ENCODE results near the gene ACSS3. TPM values are rescaled to one million over a fixed set of nuclear protein-coding genes. Genes with fewer than 3 reads are reported as not detected.
"Not testable (repeated sequence)": the region's sequence is repeated elsewhere in the genome, so short reads cannot be mapped to it uniquely, and the experiment has no call there.

Gene ACSS3
- total RNA-seq, 1 donor from 2014 or later, result 3.6 TPM

GRCh38 chr12:81094718-81095360 lies 17.0 kb downstream of the ACSS3 start:
- no peak overlapping the region for H3K27ac Mint-ChIP-seq (ENCODE audit: unreplicated experiment)
- TF ChIP-seq CTCF (IDR thresholded peaks at IDR 0.05; ENCODE audit: partially characterized antibody, unreplicated experiment), result no peak
- no peak for DNase-seq
- H3K27me3 Mint-ChIP-seq (ENCODE audit: unreplicated experiment), result no peaks in the 10 kb centered on the region
- H3K36me3 Mint-ChIP-seq (ENCODE audit: unreplicated experiment), result no peaks in the 10 kb centered on the region
- peaks cover 1% of the 10 kb centered on the region for H3K4me1 Mint-ChIP-seq (ENCODE audit: low read depth, unreplicated experiment)
- H3K4me3 Mint-ChIP-seq (ENCODE audit: unreplicated experiment), result no peak overlapping the region
- H3K9me3 Mint-ChIP-seq (ENCODE audit: unreplicated experiment), result no peaks in the 10 kb centered on the region

GRCh38 chr12:81095501-81096232 lies 17.8 kb downstream of the ACSS3 start:
- Mint-ChIP-seq H3K36me3 (ENCODE audit: unreplicated experiment) (no peaks in the 10 kb centered on the region), H3K4me3 (ENCODE audit: unreplicated experiment) (no peak overlapping the region), H3K27me3 (ENCODE audit: unreplicated experiment) (no peaks in the 10 kb centered on the region), H3K27ac (ENCODE audit: unreplicated experiment) (no peak overlapping the region), H3K4me1 (ENCODE audit: low read depth, unreplicated experiment) (peaks cover 1% of the 10 kb centered on the region), H3K9me3 (ENCODE audit: unreplicated experiment) (no peaks in the 10 kb centered on the region)
- DNase-seq, result no peak
- TF ChIP-seq CTCF (IDR thresholded peaks at IDR 0.05; ENCODE audit: partially characterized antibody, unreplicated experiment), result no peak

- Mint-ChIP-seq H3K27ac (ENCODE audit: unreplicated experiment) (no peak overlapping the region), H3K9me3 (ENCODE audit: unreplicated experiment) (peaks cover 3% of the 10 kb centered on the region), H3K27me3 (ENCODE audit: unreplicated experiment) (peaks cover 2% of the 10 kb centered on the region), H3K36me3 (ENCODE audit: unreplicated experiment) (no peaks in the 10 kb centered on the region), H3K4me3 (ENCODE audit: unreplicated experiment) (no peak overlapping the region), H3K4me1 (ENCODE audit: low read depth, unreplicated experiment) (peaks cover 4% of the 10 kb centered on the region)
- no peak for TF ChIP-seq CTCF (IDR thresholded peaks at IDR 0.05; ENCODE audit: partially characterized antibody, unreplicated experiment)
- no peak for DNase-seq
These were observed 27.8 kb downstream of the ACSS3 start for GRCh38 chr12:81105687-81106086.

GRCh38 chr12:81114226-81114625 lies 36.3 kb downstream of the ACSS3 start:
- peaks cover 7% of the 10 kb centered on the region for H3K36me3 Mint-ChIP-seq (ENCODE audit: unreplicated experiment)
- H3K9me3 Mint-ChIP-seq (ENCODE audit: unreplicated experiment), result peaks cover 9% of the 10 kb centered on the region
- peaks cover 26% of the 10 kb centered on the region for H3K4me1 Mint-ChIP-seq (ENCODE audit: low read depth, unreplicated experiment)
- H3K4me3 Mint-ChIP-seq (ENCODE audit: unreplicated experiment), result no peak overlapping the region
- TF ChIP-seq CTCF (IDR thresholded peaks at IDR 0.05; ENCODE audit: partially characterized antibody, unreplicated experiment), result no peak
- no peak for DNase-seq
- peak overlapping the region; percentile 85 for H3K27ac Mint-ChIP-seq (ENCODE audit: unreplicated experiment)
- H3K27me3 Mint-ChIP-seq (ENCODE audit: unreplicated experiment), result peaks cover 2% of the 10 kb centered on the region

- not testable (repeated sequence) for H3K27me3 Mint-ChIP-seq (ENCODE audit: unreplicated experiment); DNase-seq; H3K9me3 Mint-ChIP-seq (ENCODE audit: unreplicated experiment); H3K4me3 Mint-ChIP-seq (ENCODE audit: unreplicated experiment); H3K36me3 Mint-ChIP-seq (ENCODE audit: unreplicated experiment); H3K27ac Mint-ChIP-seq (ENCODE audit: unreplicated experiment); H3K4me1 Mint-ChIP-seq (ENCODE audit: low read depth, unreplicated experiment)
These were observed 41.2 kb downstream of the ACSS3 start for GRCh38 chr12:81119069-81119468.
